IMR-90 (cell line): ENCODE measurements around the gene SELP. TPM values are rescaled to one million over a fixed set of nuclear protein-coding genes. Genes with fewer than 3 reads are reported as not detected.

Source experiments
- ATAC-seq: fragments of 200-7000 bp; cut with Tn5 transposase; 2 replicates; pipeline ENCODE4 v1.9.1; 2020; ENCODE audit warnings: low read depth, mild to moderate bottlenecking, moderate library complexity
- BruUV-seq: library from RNA; stranded (reverse); fragments of 400-500 nt; replicated peaks from 2 replicates; lab custom pipeline; 2021; lab: Mats Ljungman, UMichigan
- CTCF ChIA-PET: fragments of 300-600 bp; formaldehyde crosslinking; extraction: SDS; loops from one replicate; lab custom pipeline; 2021; ENCODE audit warnings: antibody characterized with exemption; lab: Yijun Ruan, JAX
- POLR2A ChIA-PET: fragments of 300-600 bp; sonication (Branson Sonifier 250); formaldehyde crosslinking; loops from one replicate; lab custom pipeline; 2022; ENCODE audit warnings: antibody characterized with exemption; ENCODE audit not compliant: unreplicated experiment; lab: Charles Lee
- DNase-seq: peaks from one replicate; pipeline ENCODE4 v3.0.0; 2013
- H2AFZ ChIP-seq: replicated peaks from 2 replicates; pipeline ENCODE3; 2013; ENCODE audit warnings: low read length, mild to moderate bottlenecking; ENCODE audit not compliant: poor library complexity
- H2AK5ac ChIP-seq: 2 replicates; pipeline ENCODE4 v1.6.1; 2013; ENCODE audit warnings: low read depth, low read length, inconsistent platforms
- H2AK9ac ChIP-seq: replicated peaks from 2 replicates; pipeline ENCODE3; 2013; ENCODE audit warnings: mild to moderate bottlenecking, low read depth, low read length, moderate library complexity; ENCODE audit not compliant: poor library complexity
- H2BK120ac ChIP-seq: 2 replicates; pipeline ENCODE4 v1.6.1; 2013; ENCODE audit warnings: low read depth, low read length, inconsistent platforms
- H2BK15ac ChIP-seq: 3 replicates; pipeline ENCODE4 v1.6.1; 2013; ENCODE audit warnings: low read depth, low read length, inconsistent platforms
- H2BK20ac ChIP-seq: 2 replicates; pipeline ENCODE4 v1.6.1; 2013; ENCODE audit warnings: low read depth, mild to moderate bottlenecking, inconsistent platforms, low read length, moderate library complexity
- H2BK5ac ChIP-seq: 2 replicates; pipeline ENCODE4 v1.6.1; 2013; ENCODE audit warnings: mild to moderate bottlenecking, low read depth, low read length, inconsistent platforms; ENCODE audit not compliant: poor library complexity, severe bottlenecking
- H3K14ac ChIP-seq: replicated peaks from 2 replicates; pipeline ENCODE4 v1.6.1; 2013; ENCODE audit warnings: low read depth, low read length, inconsistent platforms
- H3K18ac ChIP-seq: 2 replicates; pipeline ENCODE4 v1.6.1; 2013; ENCODE audit warnings: low read depth, low read length, control low read depth
- H3K23ac ChIP-seq: 2 replicates; pipeline ENCODE4 v1.6.1; 2013; ENCODE audit warnings: low read depth, low read length, inconsistent platforms
- H3K27ac ChIP-seq: 2 replicates; pipeline ENCODE4 v1.5.1; 2013; ENCODE audit warnings: mild to moderate bottlenecking, control low read depth, low read length; ENCODE audit not compliant: insufficient read depth
- H3K27me3 ChIP-seq: 2 replicates; pipeline ENCODE4 v1.6.1; 2013; ENCODE audit warnings: low read length; ENCODE audit not compliant: control insufficient read depth, insufficient read depth
- H3K36me3 ChIP-seq: 2 replicates; pipeline ENCODE4 v1.6.1; 2013; ENCODE audit warnings: low read length, mixed read lengths; ENCODE audit not compliant: control insufficient read depth, insufficient read depth
- H3K4ac ChIP-seq: 2 replicates; pipeline ENCODE4 v1.6.1; 2013; ENCODE audit warnings: low read depth, low read length, inconsistent platforms
- H3K4me1 ChIP-seq: 2 replicates; pipeline ENCODE4 v1.6.1; 2013; ENCODE audit warnings: low read length, mixed read lengths; ENCODE audit not compliant: control insufficient read depth, insufficient read depth
- H3K4me2 ChIP-seq: 2 replicates; pipeline ENCODE4 v1.6.1; 2013; ENCODE audit warnings: low read depth, mild to moderate bottlenecking, control low read depth, low read length, moderate library complexity
- H3K4me3 ChIP-seq: 2 replicates; pipeline ENCODE4 v1.5.1; 2013; ENCODE audit warnings: low read depth, mild to moderate bottlenecking, control low read depth, low read length, moderate library complexity; ENCODE audit not compliant: insufficient read depth
- H3K56ac ChIP-seq: 2 replicates; pipeline ENCODE4 v1.6.1; 2013; ENCODE audit warnings: low read length, inconsistent platforms; ENCODE audit not compliant: insufficient read depth; ENCODE audit errors: extremely low read depth
- H3K79me1 ChIP-seq, 2 experiments: 2 replicates each; pipeline ENCODE4 v1.6.1; 2013; ENCODE audit warnings: low read length in 2 of 2, inconsistent platforms in 1 of 2, low read depth in 1 of 2
- H3K9ac ChIP-seq: 2 replicates; pipeline ENCODE4 v1.6.1; 2013; ENCODE audit warnings: low read depth, low read length, control low read depth
- H3K9me1 ChIP-seq: 2 replicates; pipeline ENCODE4 v1.6.1; 2013; ENCODE audit warnings: low read length, inconsistent platforms; ENCODE audit not compliant: insufficient read depth
- H3K9me3 ChIP-seq: 2 replicates; pipeline ENCODE4 v1.6.1; 2013; ENCODE audit warnings: low read length; ENCODE audit not compliant: control insufficient read depth, insufficient read depth
- H4K20me1 ChIP-seq: 2 replicates; pipeline ENCODE4 v1.6.1; 2013; ENCODE audit warnings: low read length, inconsistent platforms; ENCODE audit not compliant: insufficient read depth
- H4K5ac ChIP-seq: 2 replicates; pipeline ENCODE4 v1.6.1; 2013; ENCODE audit warnings: mild to moderate bottlenecking, low read depth, low read length, control low read depth
- H4K8ac ChIP-seq, 2 experiments: 2 replicates each; pipeline ENCODE4 v1.6.1; 2013; ENCODE audit warnings: low read depth in 2 of 2, low read length in 2 of 2, control low read depth in 1 of 2, inconsistent platforms in 1 of 2
- H4K91ac ChIP-seq: 2 replicates; pipeline ENCODE4 v1.6.1; 2013; ENCODE audit warnings: low read depth, low read length, inconsistent platforms; ENCODE audit not compliant: insufficient read depth
- BHLHE40 ChIP-seq: fragments of 150-350 bp; IDR thresholded peaks from 2 replicates; pipeline ENCODE4 v1.6.1; 2016; ENCODE audit warnings: mild to moderate bottlenecking, low read depth, low read length
- CHD1 ChIP-seq: IDR thresholded peaks from 2 replicates; pipeline ENCODE4 v1.6.1; 2012; ENCODE audit warnings: low read depth, low read length, improper control_type of control experiment
- ELK1 ChIP-seq: fragments of 150-350 bp; IDR thresholded peaks from 2 replicates; pipeline ENCODE4 v1.6.1; 2016; ENCODE audit warnings: low read depth, mild to moderate bottlenecking, low read length, moderate library complexity, borderline replicate concordance
- FOS ChIP-seq: fragments of 150-350 bp; IDR thresholded peaks from 2 replicates; pipeline ENCODE4 v1.6.1; 2016; ENCODE audit warnings: low read depth, low read length
- MAFK ChIP-seq: IDR thresholded peaks from 2 replicates; pipeline ENCODE4 v1.6.1; 2012; ENCODE audit warnings: low read depth, low read length, improper control_type of control experiment
- MXI1 ChIP-seq: IDR thresholded peaks from 2 replicates; pipeline ENCODE4 v1.6.1; 2012; ENCODE audit warnings: low read depth, mild to moderate bottlenecking, low read length, moderate library complexity, borderline replicate concordance
- NFE2L2 ChIP-seq: fragments of 150-350 bp; IDR thresholded peaks from 2 replicates; pipeline ENCODE4 v1.6.1; 2016; ENCODE audit warnings: low read depth, mild to moderate bottlenecking, low read length
- RAD21 ChIP-seq: IDR thresholded peaks from 2 replicates; pipeline ENCODE4 v1.6.1; 2012; ENCODE audit warnings: low read length, improper control_type of control experiment
- RCOR1 ChIP-seq: IDR thresholded peaks from 2 replicates; pipeline ENCODE4 v1.6.1; 2012; ENCODE audit warnings: mild to moderate bottlenecking, low read length, improper control_type of control experiment; ENCODE audit not compliant: insufficient replicate concordance
- USF2 ChIP-seq: fragments of 150-350 bp; IDR thresholded peaks from 2 replicates; pipeline ENCODE4 v1.6.1; 2017; ENCODE audit warnings: mild to moderate bottlenecking, antibody characterized with exemption, low read length, low read depth
- WGBS, 2 experiments: methylation state at CpG; one replicate each; pipeline versions ENCODE4 v1.1.5 to v1.1.7; 2013; ENCODE audit warnings: missing lambda C conversion rate in 2 of 2; ENCODE audit not compliant: insufficient read length in 1 of 2; ENCODE audit errors: extremely low coverage in 2 of 2; 5-methylcytosine and 5-hydroxymethylcytosine counted together
- dilution Hi-C: fragments of 300-500 bp; cut with HindIII; formaldehyde crosslinking; loops from one replicate; pipeline ENCODE4 v1.14.3; 2018; ENCODE audit warnings: low sequenced_read_pairs; ENCODE audit not compliant: unreplicated experiment
- in situ Hi-C: fragments of 300-500 bp; cut with MboI; formaldehyde crosslinking; loops from 3 replicates; pipeline ENCODE4 v1.14.3; 2019; ENCODE audit warnings: low sequenced_read_pairs, inconsistent platforms, mixed read lengths
- intact Hi-C: fragments of 100-400 bp; cut with micrococcal nuclease; formaldehyde crosslinking; loops from 2 replicates; pipeline ENCODE4 v1.10.0; 2022
- polyA plus RNA-seq, 3 experiments: library from polyadenylated mRNA; depleted of rRNA; stranded (reverse); fragments of >200 nt; gene quantifications; 2 replicates each; pipeline ENCODE4 v1.2.3, GENCODE V29; 2012; ENCODE audit warnings: low replicate concordance in 1 of 3
- total RNA-seq: library from RNA; depleted of rRNA; stranded (reverse); fragments of >200 nt; gene quantifications from 2 replicates; pipeline ENCODE4 v1.2.3, GENCODE V29; 2012

SELP gene
- total and polyA plus RNA-seq, 2 of the 4 experiments (the other 2 are of a cell fraction), result not detected

- in situ Hi-C loops (no loop called here), dilution Hi-C loops (no loop called here), intact Hi-C loops (no loop called here)
- H3K23ac ChIP-seq, result no peak overlapping the region
- no peaks in the 10 kb centered on the region for H3K79me1 ChIP-seq
- no peak overlapping the region for H3K18ac ChIP-seq
- BruUV-seq, result no TSS peak
- H3K56ac ChIP-seq, result no peak overlapping the region
- H4K5ac ChIP-seq, result no peak overlapping the region
- H2BK5ac ChIP-seq, result no peak overlapping the region
- no peaks in the 10 kb centered on the region for H3K36me3 ChIP-seq
- H3K27ac ChIP-seq, result no peak overlapping the region
- H4K20me1 ChIP-seq, result no peaks in the 10 kb centered on the region
- no peaks in the 10 kb centered on the region for H3K9me1 ChIP-seq
- no peak overlapping the region for H4K8ac ChIP-seq
- no peak overlapping the region for H4K91ac ChIP-seq
- ChIA-PET CTCF (no interaction called here), POLR2A (no interaction called here)
- no peak overlapping the region for H2BK120ac ChIP-seq
- no peak for ATAC-seq
- no peak overlapping the region for H3K4ac ChIP-seq
- no CpG with 5 or more reads among the region's 3 CpGs for WGBS, 2 experiments
- H3K4me3 ChIP-seq, result no peak overlapping the region
- H3K27me3 ChIP-seq, result no peaks in the 10 kb centered on the region
- no peak overlapping the region for H2BK15ac ChIP-seq
- no peak overlapping the region for H2AK9ac ChIP-seq
- H3K4me2 ChIP-seq, result no peak overlapping the region
- no peak overlapping the region for H2AK5ac ChIP-seq
- TF ChIP-seq RCOR1 (no peak), NFE2L2 (no peak), CHD1 (no peak), MXI1 (no peak), USF2 (no peak), MAFK (no peak), RAD21 (no peak), ELK1 (no peak), FOS (no peak), BHLHE40 (no peak)
- H3K9ac ChIP-seq, result no peak overlapping the region
- H3K4me1 ChIP-seq, result no peaks in the 10 kb centered on the region
- no peak overlapping the region for H2AFZ ChIP-seq
- no peak overlapping the region for H2BK20ac ChIP-seq
- no peak for DNase-seq
- H3K9me3 ChIP-seq, result no peaks in the 10 kb centered on the region
- H3K14ac ChIP-seq, result no peak overlapping the region
Measured at GRCh38 chr1:169670836-169671235, 40.9 kb upstream of the SELP start.
